ENCODE results near the gene CACNB1. TPM values are rescaled to one million over a fixed set of nuclear protein-coding genes. Genes with fewer than 3 reads are reported as not detected.
A peak's percentile ranks its signal among the peaks of the same experiment; 100 is the strongest.

The CACNB1 gene
- total RNA-seq, 2 donors from 2014 or later = 3.6 to 13.4 TPM

DNA sequence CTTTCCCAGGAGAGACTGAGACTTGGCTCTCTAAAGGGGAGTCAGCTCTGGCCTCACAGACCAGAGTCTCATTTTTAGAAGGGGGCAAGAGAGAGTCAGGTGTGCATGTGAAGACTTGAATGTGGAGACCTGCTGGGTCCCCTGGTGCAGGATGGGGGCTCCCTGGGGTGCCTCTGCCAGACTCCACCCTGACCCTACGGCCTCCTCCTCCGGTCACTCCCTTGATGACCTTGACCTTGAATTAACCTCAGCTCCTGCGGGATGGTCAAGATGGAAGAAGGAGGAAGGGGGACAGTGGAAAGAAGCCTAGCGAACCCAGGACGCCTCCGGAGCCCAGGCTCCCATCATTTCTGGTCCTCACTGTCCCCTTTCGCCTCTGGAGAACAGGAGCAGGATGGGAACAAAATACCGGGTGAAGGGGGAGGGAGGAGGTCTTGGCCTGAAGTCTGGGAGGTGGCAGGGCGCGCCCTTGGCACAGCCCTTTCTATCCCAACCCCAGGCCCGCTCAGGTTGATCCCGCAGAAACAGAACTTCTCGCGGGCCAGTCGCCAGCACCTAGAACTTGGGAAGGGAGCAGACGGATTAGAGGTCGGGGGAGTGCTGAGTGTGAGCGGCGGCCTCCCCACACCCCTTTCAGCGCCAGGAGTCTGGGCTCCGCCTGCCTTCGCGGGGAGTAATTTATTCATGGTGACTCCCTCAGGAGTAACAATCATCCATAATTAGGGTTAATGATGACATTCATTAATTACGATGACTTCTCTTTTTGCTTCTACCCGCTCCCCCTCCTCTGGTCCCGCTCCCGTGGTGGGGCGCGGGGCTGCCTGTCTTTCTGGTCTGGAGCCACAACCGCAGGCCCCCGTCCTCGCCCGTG, 26.7 kb upstream of the CACNB1 start:
- Histone ChIP-seq H3K27ac (no peak overlapping the region), H3K36me3 (no peaks in the 10 kb centered on the region), H3K9me3 (no peaks in the 10 kb centered on the region), H3K27me3 (no peaks in the 10 kb centered on the region), H3K4me1 (peaks cover 0 to 21% of the 10 kb centered on the region in 2 donors), H3K4me3 (peak overlapping the region; percentile 33 to 56)
- TF ChIP-seq, protein P1, sequence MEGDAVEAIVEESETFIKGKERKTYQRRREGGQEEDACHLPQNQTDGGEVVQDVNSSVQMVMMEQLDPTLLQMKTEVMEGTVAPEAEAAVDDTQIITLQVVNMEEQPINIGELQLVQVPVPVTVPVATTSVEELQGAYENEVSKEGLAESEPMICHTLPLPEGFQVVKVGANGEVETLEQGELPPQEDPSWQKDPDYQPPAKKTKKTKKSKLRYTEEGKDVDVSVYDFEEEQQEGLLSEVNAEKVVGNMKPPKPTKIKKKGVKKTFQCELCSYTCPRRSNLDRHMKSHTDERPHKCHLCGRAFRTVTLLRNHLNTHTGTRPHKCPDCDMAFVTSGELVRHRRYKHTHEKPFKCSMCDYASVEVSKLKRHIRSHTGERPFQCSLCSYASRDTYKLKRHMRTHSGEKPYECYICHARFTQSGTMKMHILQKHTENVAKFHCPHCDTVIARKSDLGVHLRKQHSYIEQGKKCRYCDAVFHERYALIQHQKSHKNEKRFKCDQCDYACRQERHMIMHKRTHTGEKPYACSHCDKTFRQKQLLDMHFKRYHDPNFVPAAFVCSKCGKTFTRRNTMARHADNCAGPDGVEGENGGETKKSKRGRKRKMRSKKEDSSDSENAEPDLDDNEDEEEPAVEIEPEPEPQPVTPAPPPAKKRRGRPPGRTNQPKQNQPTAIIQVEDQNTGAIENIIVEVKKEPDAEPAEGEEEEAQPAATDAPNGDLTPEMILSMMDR (IDR thresholded peaks at IDR 0.05) = no peak
- DNase-seq (ENCODE audit: low spot score) = no peak

DNA sequence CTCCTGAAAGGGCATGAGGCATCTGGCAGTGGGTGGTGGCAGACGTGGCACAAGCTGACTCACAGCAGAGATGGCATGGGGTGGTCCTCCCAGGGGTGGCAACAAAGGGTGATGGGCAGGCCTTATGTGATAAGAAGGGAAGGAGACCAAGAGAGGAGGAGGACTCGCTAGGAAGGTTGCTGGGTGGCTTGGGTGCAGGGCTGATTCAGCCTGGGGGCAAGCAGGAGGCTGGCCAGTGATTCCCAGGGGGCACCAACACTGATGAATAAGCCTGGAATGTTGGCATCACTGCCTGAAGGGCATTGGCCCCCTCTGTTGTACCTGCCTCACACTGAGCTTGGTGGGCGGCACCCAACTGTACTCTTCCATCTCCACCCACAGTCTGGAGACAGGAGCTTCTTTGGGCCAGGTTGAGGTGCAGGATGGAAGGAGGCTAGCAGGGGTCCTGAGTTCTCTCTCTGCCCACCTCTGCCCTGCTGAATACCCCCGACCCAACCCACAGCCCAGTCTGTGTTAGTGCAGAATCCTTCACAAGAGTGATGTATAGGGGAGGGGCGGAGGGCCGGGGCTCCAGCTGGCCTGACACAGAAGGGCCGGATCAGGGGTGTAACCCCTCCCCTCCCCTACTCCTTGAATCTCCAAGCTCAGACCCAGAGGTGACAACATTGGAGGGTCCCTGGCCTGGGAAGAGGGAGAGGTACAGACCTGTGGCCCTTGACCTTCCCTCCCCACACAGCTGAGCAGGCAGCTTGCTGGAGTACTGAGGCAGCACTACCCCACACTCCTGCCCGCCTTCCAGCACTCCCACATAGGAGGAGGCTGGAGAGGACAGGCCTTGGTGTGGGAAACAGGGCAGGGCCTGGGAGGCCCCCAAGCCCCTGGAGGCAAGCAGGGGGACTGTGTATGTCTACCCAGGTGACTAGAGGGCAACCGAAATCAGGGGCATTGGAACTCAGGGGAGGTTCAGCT, 25.7 kb upstream of the CACNB1 start:
- Histone ChIP-seq H3K27me3 (no peaks in the 10 kb centered on the region), H3K27ac (no peak overlapping the region), H3K4me3 (no peak overlapping the region), H3K4me1 (peaks cover 0 to 21% of the 10 kb centered on the region in 2 donors), H3K36me3 (no peaks in the 10 kb centered on the region), H3K9me3 (no peaks in the 10 kb centered on the region)
- no peak for DNase-seq (ENCODE audit: low spot score)
- TF ChIP-seq, protein P1 (IDR thresholded peaks at IDR 0.05) = no peak

DNA sequence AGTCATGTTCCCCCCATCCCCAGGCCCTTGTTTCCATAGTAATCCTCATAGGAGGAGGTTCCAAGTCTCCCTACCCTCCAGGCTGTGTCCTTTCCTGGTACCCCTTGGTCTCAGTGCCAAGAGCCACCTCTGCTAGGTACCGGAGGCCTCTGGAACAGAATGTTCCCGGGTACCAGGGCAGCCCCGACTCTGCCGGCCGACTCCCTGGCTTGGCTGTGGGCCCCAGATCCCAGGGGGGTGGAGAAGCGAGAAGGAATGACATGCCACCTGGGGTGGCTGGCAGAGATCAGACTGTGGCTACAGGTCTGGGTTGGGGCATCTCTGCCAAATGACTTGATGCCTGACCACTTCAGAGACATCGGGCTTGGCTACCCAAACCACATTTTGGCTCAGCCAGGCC, 24.7 kb upstream of the CACNB1 start:
- Histone ChIP-seq H3K9me3 (no peaks in the 10 kb centered on the region), H3K27ac (no peak overlapping the region), H3K27me3 (no peaks in the 10 kb centered on the region), H3K36me3 (no peaks in the 10 kb centered on the region), H3K4me1 (peaks cover 0 to 21% of the 10 kb centered on the region in 2 donors), H3K4me3 (no peak overlapping the region)
- TF ChIP-seq, protein P1 (IDR thresholded peaks at IDR 0.05) = no peak
- DNase-seq (ENCODE audit: low spot score) = no peak

DNA sequence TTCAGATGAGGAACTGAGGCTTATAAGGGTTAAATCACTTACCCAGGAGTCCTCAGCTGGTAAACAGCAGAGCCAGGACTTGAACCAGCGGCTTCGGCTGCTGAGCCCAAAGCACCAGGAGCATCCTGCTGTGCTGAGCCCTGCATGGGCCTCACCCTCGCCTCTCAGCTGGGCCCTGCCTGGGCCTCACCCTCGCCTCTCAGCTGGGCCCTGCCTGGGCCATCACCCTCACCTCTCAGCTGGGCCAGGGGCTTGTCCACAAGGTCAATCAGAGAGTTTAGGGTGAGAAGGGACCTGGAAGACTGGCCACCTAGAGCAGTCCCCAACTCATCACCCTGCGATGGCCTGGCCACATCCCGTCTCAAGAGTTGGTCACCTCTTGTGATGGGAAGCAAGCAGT, 24.1 kb upstream of the CACNB1 start:
- Histone ChIP-seq H3K27me3 (no peaks in the 10 kb centered on the region), H3K27ac (no peak overlapping the region)

DNA sequence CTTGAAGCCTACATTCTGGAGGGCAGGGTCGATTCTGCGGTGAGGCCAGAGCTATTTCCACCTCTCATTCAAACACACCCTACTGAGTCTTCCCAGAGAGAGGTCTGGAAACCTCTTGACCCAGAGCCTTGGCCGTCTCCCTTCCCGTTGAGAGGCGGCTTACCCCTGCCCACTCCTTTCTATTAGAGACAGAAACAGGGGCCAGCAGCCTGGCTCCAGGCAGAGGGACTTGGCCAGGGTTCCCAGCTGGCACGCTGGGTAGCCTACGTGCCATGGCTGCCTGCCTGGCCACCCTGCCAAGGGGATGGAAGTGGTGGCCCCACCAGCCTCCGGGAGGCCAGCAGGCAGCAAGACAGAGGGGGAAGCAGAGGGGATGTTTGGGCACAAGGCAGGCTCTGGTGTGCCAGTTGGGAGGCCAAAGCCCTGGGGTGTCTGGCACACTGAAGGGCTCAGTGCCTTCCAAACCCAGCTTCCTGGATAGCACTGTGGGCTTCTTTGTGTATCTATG, 22.2 kb upstream of the CACNB1 start:
- Histone ChIP-seq H3K4me1 (peaks cover 0 to 2% of the 10 kb centered on the region in 2 donors), H3K4me3 (no peak overlapping the region), H3K9me3 (no peaks in the 10 kb centered on the region), H3K27ac (peak overlapping the region; percentile 1 to 35), H3K36me3 (no peaks in the 10 kb centered on the region), H3K27me3 (no peaks in the 10 kb centered on the region)
- no peak for DNase-seq (ENCODE audit: low spot score)
- TF ChIP-seq, protein P1 (IDR thresholded peaks at IDR 0.05) = no peak

More for the DNA sequence above, 24.1 kb upstream of the CACNB1 start:
- Histone ChIP-seq H3K4me1 (peaks cover 0 to 20% of the 10 kb centered on the region in 2 donors), H3K36me3 (no peaks in the 10 kb centered on the region), H3K9me3 (no peaks in the 10 kb centered on the region), H3K4me3 (no peak overlapping the region)
- TF ChIP-seq, protein P1 (IDR thresholded peaks at IDR 0.05) = no peak
- no peak for DNase-seq (ENCODE audit: low spot score)

All from right atrium auricular region (tissue), 2 donors.